ENCODE results near the gene ECM2. TPM values are rescaled to one million over a fixed set of nuclear protein-coding genes. Genes with fewer than 3 reads are reported as not detected.

ECM2 gene
- total and polyA plus RNA-seq, 2 experiments from 2014 or later, result 2.4 to 4.5 TPM

DNA sequence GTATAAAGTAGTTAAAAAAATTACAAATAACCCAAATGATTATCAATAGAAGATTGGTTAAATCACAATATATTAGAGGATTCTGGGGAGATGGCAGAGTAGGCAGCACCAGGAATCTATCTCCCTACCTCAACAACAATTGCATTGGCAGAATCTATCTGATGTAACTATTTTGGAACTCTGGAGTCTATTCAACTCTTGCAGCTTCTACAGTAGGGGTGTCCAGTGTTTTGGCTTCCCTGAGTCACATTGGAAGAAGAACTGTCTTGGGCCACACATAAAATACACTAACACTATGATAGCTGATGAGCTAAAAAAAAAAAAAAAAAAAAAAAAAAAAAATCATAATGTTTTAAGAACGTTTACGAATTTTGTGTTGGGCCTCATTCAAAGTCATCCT, 29.2 kb upstream of the ECM2 start:
- no peak overlapping the region for H3K4me2 ChIP-seq (ENCODE audit: unreplicated experiment)
- H3K4me1 ChIP-seq (ENCODE audit: insufficient read depth), result peaks cover 35% of the 10 kb centered on the region
- WGBS, 2 experiments (ENCODE audit: low coverage in 1 of 2, low lambda C conversion rate in 2 of 2, missing lambda C conversion rate in 2 of 2), result 22 to 40% methylated on average over 2 of the region's 2 CpGs
- no peak overlapping the region for H3K4me3 ChIP-seq
- H3K27ac ChIP-seq, result peak overlapping the region; percentile 53
- in situ Hi-C loops (cut with MboI), result no loop called here
- H3K9me2 ChIP-seq (ENCODE audit: insufficient read depth), result no peaks in the 10 kb centered on the region
- H3K27me3 ChIP-seq (replicated peaks; ENCODE audit: insufficient read depth), result no peaks in the 10 kb centered on the region
- TF ChIP-seq EZH2 (IDR thresholded peaks at IDR 0.05; ENCODE audit: insufficient read depth, poor library complexity, severe bottlenecking) (no peak), EZH2phosphoT487 (IDR thresholded peaks at IDR 0.05; ENCODE audit: insufficient read depth, low read depth) (no peak)
- no peaks in the 10 kb centered on the region for H3K79me2 ChIP-seq (ENCODE audit: insufficient read depth)
- no peaks in the 10 kb centered on the region for H4K20me1 ChIP-seq (ENCODE audit: insufficient read depth)
- H2AFZ ChIP-seq, result no peak overlapping the region
- no peaks in the 10 kb centered on the region for H3K9me3 ChIP-seq (ENCODE audit: low read depth)
- no peak overlapping the region for H3K9ac ChIP-seq
- H3K36me3 ChIP-seq (ENCODE audit: low read depth), result no peaks in the 10 kb centered on the region
- DNase-seq, result peak; percentile 75
- H3F3A ChIP-seq (ENCODE audit: insufficient read depth), result no peaks in the 10 kb centered on the region; the same call in 1 of the 2 replicates

DNA sequence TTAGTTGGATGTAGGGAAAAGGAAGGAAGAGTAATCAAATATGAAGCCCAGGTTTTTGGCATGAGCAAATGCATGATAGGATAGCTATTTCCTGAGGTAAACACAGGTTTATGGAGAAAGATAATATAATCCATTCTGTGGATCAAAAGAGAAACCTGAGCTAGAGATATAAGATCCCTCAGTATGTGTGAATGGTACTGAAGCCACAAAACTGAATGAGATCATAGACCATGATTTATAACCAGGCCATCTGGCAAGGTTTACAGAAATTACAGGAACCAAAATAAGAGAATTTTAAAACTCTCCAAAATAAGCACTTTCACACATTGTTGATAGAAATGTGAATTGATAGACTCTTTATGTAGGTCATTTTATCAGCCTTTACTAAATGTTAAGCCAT, 28.7 kb upstream of the ECM2 start:
- DNase-seq, result peak; percentile 46
- no peaks in the 10 kb centered on the region for H3K9me2 ChIP-seq (ENCODE audit: insufficient read depth)
- H3K4me1 ChIP-seq (ENCODE audit: insufficient read depth), result peaks cover 35% of the 10 kb centered on the region
- no peaks in the 10 kb centered on the region for H3K27me3 ChIP-seq (replicated peaks; ENCODE audit: insufficient read depth)
- no peak overlapping the region for H3K4me2 ChIP-seq (ENCODE audit: unreplicated experiment)
- H3K27ac ChIP-seq, result peak overlapping the region; percentile 53
- H3K79me2 ChIP-seq (ENCODE audit: insufficient read depth), result no peaks in the 10 kb centered on the region
- no peaks in the 10 kb centered on the region for H3K36me3 ChIP-seq (ENCODE audit: low read depth)
- H2AFZ ChIP-seq, result no peak overlapping the region
- no peak overlapping the region for H3K4me3 ChIP-seq
- H3K9ac ChIP-seq, result no peak overlapping the region
- no peaks in the 10 kb centered on the region; the same call in 1 of the 2 replicates for H3F3A ChIP-seq (ENCODE audit: insufficient read depth)
- H4K20me1 ChIP-seq (ENCODE audit: insufficient read depth), result no peaks in the 10 kb centered on the region
- TF ChIP-seq EZH2 (IDR thresholded peaks at IDR 0.05; ENCODE audit: insufficient read depth, poor library complexity, severe bottlenecking), result no peak
- no peak for TF ChIP-seq EZH2phosphoT487 (IDR thresholded peaks at IDR 0.05; ENCODE audit: insufficient read depth, low read depth)
- H3K9me3 ChIP-seq (ENCODE audit: low read depth), result no peaks in the 10 kb centered on the region
- in situ Hi-C loops (cut with MboI), result no loop called here

DNA sequence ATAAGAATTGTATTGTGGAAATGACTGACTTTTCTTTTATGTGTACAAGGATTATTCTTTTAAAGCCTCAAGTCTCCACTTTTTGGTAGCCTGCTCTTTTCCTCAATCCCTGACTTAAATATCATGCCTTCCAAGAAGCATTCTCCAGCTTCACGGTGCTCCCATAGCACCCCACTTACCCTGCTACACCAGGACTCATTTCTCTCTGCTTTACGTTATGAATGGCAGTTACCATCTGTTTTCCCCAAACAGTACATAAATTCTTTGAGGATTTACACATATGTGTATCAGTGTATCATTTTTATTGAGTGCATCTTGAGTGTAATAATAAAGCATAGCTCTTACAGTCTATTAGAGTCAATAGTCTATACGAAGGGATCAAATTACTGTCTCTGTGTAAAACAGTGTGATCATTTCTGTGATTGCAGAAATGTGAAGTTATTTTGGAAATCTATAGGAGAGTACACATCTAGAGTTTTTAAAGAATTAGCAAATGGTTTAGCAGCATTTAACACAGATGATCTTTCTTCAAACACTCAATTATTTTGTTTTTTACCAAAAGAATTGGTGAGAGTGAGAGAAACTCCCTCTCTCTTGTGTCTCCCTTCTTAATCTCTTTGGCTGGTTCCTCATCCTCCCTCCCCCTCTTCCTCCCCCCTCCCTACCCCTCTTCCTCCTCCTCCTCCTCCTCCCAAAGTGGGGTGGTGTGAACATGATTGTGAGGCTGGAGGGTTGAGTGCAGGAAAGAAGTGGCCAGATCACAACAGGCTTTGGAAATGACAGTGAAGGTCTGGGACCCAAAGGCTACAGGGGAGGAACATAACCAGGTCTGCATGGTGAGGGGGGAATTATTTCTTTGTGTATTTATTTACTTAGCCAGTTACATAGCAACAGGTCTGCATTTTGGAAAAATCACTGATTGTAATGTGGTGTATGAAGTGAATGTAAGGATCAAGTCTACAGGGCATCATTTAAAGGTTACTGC, 27.6 kb upstream of the ECM2 start:
- Histone ChIP-seq H4K20me1 (ENCODE audit: insufficient read depth) (no peaks in the 10 kb centered on the region), H3K27me3 (replicated peaks; ENCODE audit: insufficient read depth) (no peaks in the 10 kb centered on the region), H3K27ac (no peak overlapping the region), H3K79me2 (ENCODE audit: insufficient read depth) (no peaks in the 10 kb centered on the region), H3K9me3 (ENCODE audit: low read depth) (no peaks in the 10 kb centered on the region), H3K4me1 (ENCODE audit: insufficient read depth) (peaks cover 35% of the 10 kb centered on the region), H3F3A (ENCODE audit: insufficient read depth) (no peaks in the 10 kb centered on the region; the same call in 1 of the 2 replicates), H2AFZ (no peak overlapping the region), H3K4me2 (ENCODE audit: unreplicated experiment) (peak overlapping the region; percentile 5), H3K9me2 (ENCODE audit: insufficient read depth) (no peaks in the 10 kb centered on the region), H3K9ac (no peak overlapping the region), H3K4me3 (no peak overlapping the region), H3K36me3 (ENCODE audit: low read depth) (no peaks in the 10 kb centered on the region)
- WGBS, 2 experiments (ENCODE audit: low coverage in 1 of 2, low lambda C conversion rate in 2 of 2, missing lambda C conversion rate in 2 of 2), result 55 to 63% methylated on average over 3 of the region's 3 CpGs
- in situ Hi-C loops (cut with MboI), result no loop called here
- no peak for DNase-seq
- TF ChIP-seq EZH2phosphoT487 (IDR thresholded peaks at IDR 0.05; ENCODE audit: insufficient read depth, low read depth), result no peak
- no peak for TF ChIP-seq EZH2 (IDR thresholded peaks at IDR 0.05; ENCODE audit: insufficient read depth, poor library complexity, severe bottlenecking)

DNA sequence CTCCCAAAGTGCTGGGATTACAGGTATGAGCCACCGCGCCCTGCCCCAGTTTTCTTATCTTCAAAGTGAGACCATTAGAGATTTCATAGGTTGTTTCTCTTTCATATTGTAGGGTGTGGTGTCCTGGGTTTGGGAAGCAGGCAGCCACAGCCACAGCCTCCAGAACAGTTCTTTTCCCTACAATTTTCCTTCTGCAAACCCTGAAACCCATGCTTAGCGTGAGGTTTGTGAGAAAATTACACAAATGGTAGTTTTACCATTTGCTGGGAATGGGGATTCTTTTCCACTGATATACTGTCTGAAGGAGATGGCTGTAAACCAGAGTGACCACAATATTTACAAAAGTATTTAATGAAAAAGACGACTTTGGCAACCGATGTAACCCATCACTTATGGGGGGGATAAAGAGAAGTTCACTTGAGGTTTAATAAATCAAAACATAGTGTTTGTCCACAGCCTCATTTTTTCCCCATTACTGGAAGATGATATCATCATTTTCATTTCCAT, 26.7 kb upstream of the ECM2 start:
- Histone ChIP-seq H3K9ac (no peak overlapping the region), H2AFZ (no peak overlapping the region), H3F3A (ENCODE audit: insufficient read depth) (no peaks in the 10 kb centered on the region; the same call in 1 of the 2 replicates), H3K79me2 (ENCODE audit: insufficient read depth) (no peaks in the 10 kb centered on the region), H3K4me3 (no peak overlapping the region), H3K36me3 (ENCODE audit: low read depth) (no peaks in the 10 kb centered on the region), H4K20me1 (ENCODE audit: insufficient read depth) (no peaks in the 10 kb centered on the region), H3K27me3 (replicated peaks; ENCODE audit: insufficient read depth) (no peaks in the 10 kb centered on the region), H3K9me2 (ENCODE audit: insufficient read depth) (no peaks in the 10 kb centered on the region), H3K4me2 (ENCODE audit: unreplicated experiment) (peak overlapping the region; percentile 15), H3K9me3 (ENCODE audit: low read depth) (no peaks in the 10 kb centered on the region), H3K4me1 (ENCODE audit: insufficient read depth) (peaks cover 35% of the 10 kb centered on the region), H3K27ac (no peak overlapping the region)
- 55 to 58% methylated on average over 5 of the region's 5 CpGs for WGBS, 2 experiments (ENCODE audit: low coverage in 1 of 2, low lambda C conversion rate in 2 of 2, missing lambda C conversion rate in 2 of 2)
- DNase-seq, result peak; percentile 35
- TF ChIP-seq EZH2phosphoT487 (IDR thresholded peaks at IDR 0.05; ENCODE audit: insufficient read depth, low read depth), result no peak
- no peak for TF ChIP-seq EZH2 (IDR thresholded peaks at IDR 0.05; ENCODE audit: insufficient read depth, poor library complexity, severe bottlenecking)
- in situ Hi-C loops (cut with MboI), result no loop called here

All from GM23248 (cell line).